Measurements from ENCODE around the gene AQP11.
"Not testable (repeated sequence)": the region's sequence is repeated elsewhere in the genome, so short reads cannot be mapped to it uniquely, and the experiment has no call there.

The AQP11 gene

GRCh38 chr11:77589521-77590193 is at the start of gene AQP11:
Gene AQP11 (plus strand): TSS chr11:77589953. CDS start chr11:77589993, 40 bp downstream.
- peak; percentile 59 for DNase-seq

- no peak for DNase-seq
Observed at GRCh38 chr11:77542296-77542695, 47.5 kb upstream of the AQP11 start.

GRCh38 chr11:77547047-77547836 is 42.5 kb upstream of the AQP11 start:
- DNase-seq = no peak

- DNase-seq = peak; percentile 10 to 17
Observed at GRCh38 chr11:77547863-77548551, 41.7 kb upstream of the AQP11 start.

- DNase-seq = no peak
Observed at GRCh38 chr11:77548552-77549445, 41.0 kb upstream of the AQP11 start.

- not testable (repeated sequence) for DNase-seq
Observed at GRCh38 chr11:77551426-77551825, 38.3 kb upstream of the AQP11 start.

- no peak for DNase-seq
Observed at GRCh38 chr11:77557553-77557952, 32.2 kb upstream of the AQP11 start.

- no peak for DNase-seq
Observed at GRCh38 chr11:77558380-77558779, 31.4 kb upstream of the AQP11 start.

- no peak for DNase-seq
Observed at GRCh38 chr11:77559686-77560401, 29.9 kb upstream of the AQP11 start.

GRCh38 chr11:77560605-77561004 is 29.1 kb upstream of the AQP11 start:
- no peak for DNase-seq

GRCh38 chr11:77561257-77561656 is 28.5 kb upstream of the AQP11 start:
- DNase-seq = no peak

GRCh38 chr11:77568306-77568705 is 21.4 kb upstream of the AQP11 start:
- DNase-seq = no peak

GRCh38 chr11:77568916-77569675 is 20.7 kb upstream of the AQP11 start:
- no peak for DNase-seq

GRCh38 chr11:77569676-77570070 is 20.1 kb upstream of the AQP11 start:
- DNase-seq = no peak

- not testable (repeated sequence) for DNase-seq
Observed at GRCh38 chr11:77570896-77571295, 18.9 kb upstream of the AQP11 start.

- not testable (repeated sequence) for DNase-seq
Observed at GRCh38 chr11:77575428-77575827, 14.3 kb upstream of the AQP11 start.

- DNase-seq = no peak
Observed at GRCh38 chr11:77580712-77581337, 8.9 kb upstream of the AQP11 start.

- no peak for DNase-seq
Observed at GRCh38 chr11:77589181-77589520, 602 bp upstream of the AQP11 start.

- peak in 1 of 2 donors; percentile 2 for DNase-seq
Observed at GRCh38 chr11:77590194-77590782, 535 bp downstream of the AQP11 start.

- DNase-seq = no peak
Observed at GRCh38 chr11:77592727-77593126, 3.0 kb downstream of the AQP11 start.

All from stimulated activated CD4-positive, alpha-beta T cell treated with anti-CD3 and anti-CD28 coated beads, Interleukin-2, amount 100 ng/mL, for 48 hours (primary cell).